ENCODE results near the gene POLR3K.

POLR3K gene

GRCh38 chr16:78444-79150 is 25.2 kb upstream of the POLR3K start:
- DNase-seq: peak; percentile 28

- peak; percentile 85 for DNase-seq
Measured at GRCh38 chr16:77807-78443, 24.5 kb upstream of the POLR3K start, which contains the start of gene MPG. TSS of gene MPG (plus strand) at chr16:78225. CDS start at chr16:78310, 85 bp downstream.

GRCh38 chr16:77273-77806 is 23.9 kb upstream of the POLR3K start:
- peak; percentile 57 for DNase-seq

GRCh38 chr16:76535-77272 is 23.3 kb upstream of the POLR3K start:
- DNase-seq: peak; percentile 28

GRCh38 chr16:75580-76501 is 22.4 kb upstream of the POLR3K start:
- DNase-seq: no peak

GRCh38 chr16:74747-75334 is 21.4 kb upstream of the POLR3K start:
- DNase-seq: no peak

- no peak for DNase-seq
Measured at GRCh38 chr16:74051-74746, 20.8 kb upstream of the POLR3K start.

GRCh38 chr16:72561-73548 is 19.4 kb upstream of the POLR3K start, which contains the start of gene RHBDF1:
TSS of gene RHBDF1 (minus strand) at chr16:72631. CDS start at chr16:65015, 7,616 bp downstream.
- no peak for DNase-seq

- no peak for DNase-seq
Measured at GRCh38 chr16:71540-72401, 18.4 kb upstream of the POLR3K start.

- no peak for DNase-seq
Measured at GRCh38 chr16:71210-71539, 17.8 kb upstream of the POLR3K start.

GRCh38 chr16:69181-69580 is 15.8 kb upstream of the POLR3K start:
- DNase-seq: no peak

- no peak for DNase-seq
Measured at GRCh38 chr16:67884-68789, 14.7 kb upstream of the POLR3K start.

GRCh38 chr16:67183-67791 is 13.9 kb upstream of the POLR3K start:
- DNase-seq: no peak

GRCh38 chr16:66309-67182 is 13.1 kb upstream of the POLR3K start:
- DNase-seq: no peak

GRCh38 chr16:65745-66144 is 12.3 kb upstream of the POLR3K start:
- DNase-seq: peak; percentile 93

GRCh38 chr16:64914-65255 is 11.5 kb upstream of the POLR3K start:
- DNase-seq: no peak
